ENCODE measurements around the gene FGD1.
"Not testable (repeated sequence)": the region's sequence is repeated elsewhere in the genome, so short reads cannot be mapped to it uniquely, and the experiment has no call there.

Gene FGD1

GRCh38 chrX:54495814-54496516, at the start of gene FGD1:
Gene FGD1 (minus strand): TSS chrX:54496234. CDS start chrX:54495432, 802 bp downstream.
- DNase-seq (ENCODE audit: low read depth in 2 of 2), result peak; percentile 7 to 10

GRCh38 chrX:54542239-54542638, 46.2 kb upstream of the FGD1 start:
- not testable (repeated sequence) for DNase-seq (ENCODE audit: low read depth in 2 of 2)

GRCh38 chrX:54540289-54540688, 44.3 kb upstream of the FGD1 start:
- no peak for DNase-seq (ENCODE audit: low read depth in 2 of 2)

- no peak for DNase-seq (ENCODE audit: low read depth in 2 of 2)
Measured at GRCh38 chrX:54534271-54534670, 38.2 kb upstream of the FGD1 start.

GRCh38 chrX:54530357-54530900, 34.4 kb upstream of the FGD1 start:
- no peak for DNase-seq (ENCODE audit: low read depth in 2 of 2)

GRCh38 chrX:54529552-54530356, 33.7 kb upstream of the FGD1 start, which contains the start of gene GNL3L:
Gene GNL3L (plus strand): TSS chrX:54530219. CDS start chrX:54532567, 2,348 bp downstream.
- DNase-seq (ENCODE audit: low read depth in 2 of 2), result peak; percentile 50 to 64

GRCh38 chrX:54529151-54529550, 33.1 kb upstream of the FGD1 start:
- no peak for DNase-seq (ENCODE audit: low read depth in 2 of 2)

- no peak for DNase-seq (ENCODE audit: low read depth in 2 of 2)
Measured at GRCh38 chrX:54509400-54509799, 13.4 kb upstream of the FGD1 start.

- DNase-seq (ENCODE audit: low read depth in 2 of 2), result no peak
Measured at GRCh38 chrX:54496936-54497335, 902 bp upstream of the FGD1 start.

GRCh38 chrX:54496517-54496852, 451 bp upstream of the FGD1 start:
- no peak for DNase-seq (ENCODE audit: low read depth in 2 of 2)

- no peak for DNase-seq (ENCODE audit: low read depth in 2 of 2)
Measured at GRCh38 chrX:54494989-54495813, 833 bp downstream of the FGD1 start.

- DNase-seq (ENCODE audit: low read depth in 2 of 2), result no peak
Measured at GRCh38 chrX:54494166-54494988, 1.7 kb downstream of the FGD1 start.

GRCh38 chrX:54492340-54492739, 3.7 kb downstream of the FGD1 start:
- DNase-seq (ENCODE audit: low read depth in 2 of 2), result no peak

GRCh38 chrX:54489819-54490218, 6.2 kb downstream of the FGD1 start:
- DNase-seq (ENCODE audit: low read depth in 2 of 2), result not testable (repeated sequence)

- no peak for DNase-seq (ENCODE audit: low read depth in 2 of 2)
Measured at GRCh38 chrX:54484666-54485065, 11.4 kb downstream of the FGD1 start.

- no peak for DNase-seq (ENCODE audit: low read depth in 2 of 2)
Measured at GRCh38 chrX:54483946-54484345, 12.1 kb downstream of the FGD1 start.

- no peak for DNase-seq (ENCODE audit: low read depth in 2 of 2)
Measured at GRCh38 chrX:54482839-54483593, 13.0 kb downstream of the FGD1 start.

GRCh38 chrX:54479136-54480111, 16.6 kb downstream of the FGD1 start:
- no peak for DNase-seq (ENCODE audit: low read depth in 2 of 2)
